GM10266 (cell line): ENCODE results near the gene GADD45B.

Experiments
- DNase-seq: peaks from one replicate; pipeline ENCODE4 v3.0.0; 2012; ENCODE audit errors: extremely low spot score
- TF ChIP-seq, protein P1 (sequence below): IDR thresholded peaks from 2 replicates; pipeline ENCODE4 v1.5.1; 2012; ENCODE audit warnings: mild to moderate bottlenecking, low read depth; ENCODE audit not compliant: control insufficient read depth, insufficient read depth; ENCODE audit errors: missing control alignments

Gene GADD45B

GRCh38 chr19:2429917-2430535 lies 45.9 kb upstream of the GADD45B start:
- TF ChIP-seq, protein P1, sequence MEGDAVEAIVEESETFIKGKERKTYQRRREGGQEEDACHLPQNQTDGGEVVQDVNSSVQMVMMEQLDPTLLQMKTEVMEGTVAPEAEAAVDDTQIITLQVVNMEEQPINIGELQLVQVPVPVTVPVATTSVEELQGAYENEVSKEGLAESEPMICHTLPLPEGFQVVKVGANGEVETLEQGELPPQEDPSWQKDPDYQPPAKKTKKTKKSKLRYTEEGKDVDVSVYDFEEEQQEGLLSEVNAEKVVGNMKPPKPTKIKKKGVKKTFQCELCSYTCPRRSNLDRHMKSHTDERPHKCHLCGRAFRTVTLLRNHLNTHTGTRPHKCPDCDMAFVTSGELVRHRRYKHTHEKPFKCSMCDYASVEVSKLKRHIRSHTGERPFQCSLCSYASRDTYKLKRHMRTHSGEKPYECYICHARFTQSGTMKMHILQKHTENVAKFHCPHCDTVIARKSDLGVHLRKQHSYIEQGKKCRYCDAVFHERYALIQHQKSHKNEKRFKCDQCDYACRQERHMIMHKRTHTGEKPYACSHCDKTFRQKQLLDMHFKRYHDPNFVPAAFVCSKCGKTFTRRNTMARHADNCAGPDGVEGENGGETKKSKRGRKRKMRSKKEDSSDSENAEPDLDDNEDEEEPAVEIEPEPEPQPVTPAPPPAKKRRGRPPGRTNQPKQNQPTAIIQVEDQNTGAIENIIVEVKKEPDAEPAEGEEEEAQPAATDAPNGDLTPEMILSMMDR = no peak
- no peak for DNase-seq

- TF ChIP-seq, protein P1 = no peak
- no peak for DNase-seq
Measured at GRCh38 chr19:2431318-2432055, 44.4 kb upstream of the GADD45B start.

DNA sequence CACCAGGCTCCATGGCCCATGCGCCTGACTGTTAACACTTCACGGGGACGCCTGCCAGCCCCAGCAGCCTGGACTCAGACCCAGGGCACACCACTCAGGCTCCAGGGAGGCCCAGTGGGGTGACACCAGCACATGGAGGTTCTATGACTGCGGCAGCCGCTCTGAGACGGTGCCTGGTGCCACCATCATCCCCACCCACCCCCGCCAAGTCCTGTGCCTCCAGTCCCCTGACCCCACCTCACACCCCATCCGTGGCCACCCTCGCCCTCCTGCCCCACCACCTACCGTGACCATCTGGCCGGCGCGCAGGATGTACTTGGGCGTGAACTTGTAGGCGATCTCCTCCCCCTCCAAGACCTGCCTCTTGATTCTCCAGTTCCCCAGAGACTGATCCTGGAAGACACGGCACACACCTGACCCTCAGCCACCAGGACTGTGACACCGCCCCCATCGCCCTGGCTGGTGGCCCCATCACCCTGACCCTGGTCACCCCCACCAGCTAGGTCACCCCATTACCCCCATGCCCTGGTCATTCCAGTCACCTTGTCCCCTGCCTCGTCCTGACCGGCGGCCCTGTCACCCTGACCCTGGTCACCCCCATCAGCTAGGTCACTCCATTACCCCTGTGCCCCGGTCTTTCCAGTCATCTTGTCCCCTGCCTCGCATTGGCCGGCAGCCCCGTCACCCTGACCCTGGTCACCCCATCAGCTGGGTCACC lies 43.6 kb upstream of the GADD45B start:
- no peak for DNase-seq
- TF ChIP-seq, protein P1 = no peak

- TF ChIP-seq, protein P1 = no peak
- DNase-seq = no peak
Measured at GRCh38 chr19:2433854-2434253, 42.1 kb upstream of the GADD45B start.

- no peak for DNase-seq
Measured at GRCh38 chr19:2434267-2434666, 41.7 kb upstream of the GADD45B start.

DNA sequence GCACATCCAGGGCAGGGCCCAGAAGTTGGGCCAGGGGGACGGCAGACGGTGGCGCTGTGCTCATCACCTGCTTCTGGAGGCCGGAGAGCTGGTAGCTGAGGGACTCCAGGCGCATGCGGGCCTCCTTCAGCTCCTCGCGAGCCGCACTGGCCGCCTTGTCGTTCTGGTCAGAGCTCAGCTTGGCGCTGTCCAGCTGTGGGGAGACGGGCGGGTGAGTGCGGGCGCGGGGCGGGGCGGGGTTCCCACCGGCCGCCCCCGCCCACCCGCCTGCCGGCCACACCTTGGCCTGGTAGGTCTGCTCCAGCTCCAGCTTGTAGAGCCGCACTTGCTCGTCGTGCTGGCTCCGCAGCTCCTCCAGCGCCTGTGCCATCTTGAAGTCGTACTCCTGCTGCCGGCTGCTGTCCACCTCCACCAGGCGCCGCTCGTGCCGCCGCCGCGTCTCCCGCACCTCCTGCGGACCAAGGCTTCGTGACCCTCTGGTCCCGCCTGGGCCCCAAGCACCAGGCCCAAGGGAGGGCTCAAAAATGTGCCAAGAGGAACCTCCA lies 41.1 kb upstream of the GADD45B start:
- DNase-seq = no peak
- TF ChIP-seq, protein P1 = no peak

More at GRCh38 chr19:2434267-2434666, 41.7 kb upstream of the GADD45B start:
- TF ChIP-seq, protein P1 = no peak
